ENCODE data around the gene LRSAM1. TPM values are rescaled to one million over a fixed set of nuclear protein-coding genes. Genes with fewer than 3 reads are reported as not detected.

LRSAM1 gene
- total RNA-seq, 1 experiment from 2014 or later: 20.0 TPM

GRCh38 chr9:127491516-127491915 is 40.2 kb downstream of the LRSAM1 start:
- no peak for DNase-seq (ENCODE audit: low spot score)
- in situ Hi-C loops (cut with HindIII; ENCODE audit: low sequenced_read_pairs): no loop called here

DNA sequence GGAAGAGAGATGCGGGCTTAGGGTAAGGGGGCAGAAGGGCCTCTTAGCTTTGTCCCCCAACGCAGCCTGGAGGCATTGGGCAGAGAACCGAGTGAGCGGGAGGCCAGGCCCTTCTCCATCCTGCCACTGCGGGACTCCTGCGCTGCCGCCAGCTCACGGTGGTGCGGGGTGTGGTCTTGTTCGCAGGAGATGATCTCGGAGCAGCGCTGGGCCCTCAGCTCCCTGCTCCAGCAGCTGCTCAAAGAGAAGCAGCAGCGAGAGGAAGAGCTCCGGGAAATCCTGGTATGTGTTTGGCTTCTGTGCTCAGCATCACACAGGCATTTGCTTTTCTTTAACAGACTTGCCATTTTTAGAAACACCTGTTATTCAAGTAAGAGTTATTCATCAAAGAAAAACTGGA is 41.3 kb downstream of the LRSAM1 start:
- in situ Hi-C loops (cut with HindIII; ENCODE audit: low sequenced_read_pairs): no loop called here
- DNase-seq (ENCODE audit: low spot score): peak; percentile 57

DNA sequence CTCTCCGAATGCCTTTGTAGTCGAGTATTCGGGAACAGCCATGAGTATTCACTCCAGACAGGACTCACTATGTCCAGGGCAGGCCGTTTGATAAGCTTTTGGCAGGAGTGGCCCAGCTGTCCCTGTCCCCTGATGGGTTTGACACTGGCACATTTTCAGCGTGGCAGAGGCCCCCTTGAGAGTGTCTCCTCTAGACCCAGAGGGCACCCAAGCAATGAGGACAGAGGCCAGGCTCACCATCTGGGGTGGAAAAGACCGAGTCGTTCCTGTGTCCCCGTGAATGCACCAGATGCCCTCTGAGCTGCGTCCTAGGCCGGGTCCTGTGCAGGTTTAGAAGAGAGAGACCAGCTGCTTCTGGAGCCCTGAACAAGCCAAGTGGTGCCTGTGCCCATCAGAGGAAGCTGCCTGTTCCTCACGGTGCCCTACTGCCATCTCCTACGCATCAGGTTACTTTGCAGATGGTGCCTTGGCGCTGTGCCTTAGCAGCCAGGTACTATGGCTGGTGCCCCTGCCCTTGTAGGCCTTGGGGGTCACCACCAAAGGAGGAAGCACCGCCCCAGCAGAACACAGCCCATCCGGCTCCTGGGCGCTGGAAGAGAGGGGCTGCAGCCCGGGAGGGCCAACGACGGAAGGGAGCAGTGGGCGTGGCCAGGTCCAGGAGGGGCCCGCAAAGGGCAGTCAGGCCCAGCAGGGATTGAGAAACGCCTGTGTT is 42.4 kb downstream of the LRSAM1 start:
- peak; percentile 88 for DNase-seq (ENCODE audit: low spot score)
- in situ Hi-C loops (cut with HindIII; ENCODE audit: low sequenced_read_pairs): no loop called here

- in situ Hi-C loops (cut with HindIII; ENCODE audit: low sequenced_read_pairs): no loop called here
- peak; percentile 48 for DNase-seq (ENCODE audit: low spot score)
Measured at GRCh38 chr9:127494304-127494702, 43.0 kb downstream of the LRSAM1 start.

- in situ Hi-C loops (cut with HindIII; ENCODE audit: low sequenced_read_pairs): no loop called here
- DNase-seq (ENCODE audit: low spot score): peak; percentile 83
Measured at GRCh38 chr9:127495884-127496555, 44.7 kb downstream of the LRSAM1 start.

- in situ Hi-C loops (cut with HindIII; ENCODE audit: low sequenced_read_pairs): no loop called here
Measured at GRCh38 chr9:127496974-127497373, 45.7 kb downstream of the LRSAM1 start.

GRCh38 chr9:127497656-127498290 is 46.5 kb downstream of the LRSAM1 start:
- no peak for DNase-seq (ENCODE audit: low spot score)
- in situ Hi-C loops (cut with HindIII; ENCODE audit: low sequenced_read_pairs): no loop called here

More at GRCh38 chr9:127496974-127497373, 45.7 kb downstream of the LRSAM1 start:
- DNase-seq (ENCODE audit: low spot score): no peak

- in situ Hi-C loops (cut with HindIII; ENCODE audit: low sequenced_read_pairs): no loop called here
- DNase-seq (ENCODE audit: low spot score): no peak
Measured at GRCh38 chr9:127498298-127498697, 47.0 kb downstream of the LRSAM1 start.

DNA sequence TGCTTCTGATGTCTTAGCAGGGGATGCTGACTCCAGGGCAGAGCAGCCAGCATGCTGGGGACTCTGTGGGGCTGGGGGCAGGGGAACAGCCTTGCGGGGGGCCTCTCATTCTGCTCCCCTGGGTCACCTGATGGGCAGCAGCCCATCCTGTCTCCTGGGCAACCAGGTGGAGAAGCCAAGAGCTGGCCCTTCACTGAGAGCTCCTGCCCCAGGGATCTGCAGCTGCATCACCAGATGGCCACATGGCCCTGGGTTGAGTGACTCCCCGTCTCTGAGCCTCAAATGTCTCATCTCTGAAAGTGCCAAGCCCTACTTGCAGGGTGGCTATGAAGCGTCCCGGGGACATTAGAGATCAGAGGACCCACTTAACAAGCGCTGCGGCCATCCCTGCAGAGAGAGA is 49.1 kb downstream of the LRSAM1 start:
- DNase-seq (ENCODE audit: low spot score): no peak
- in situ Hi-C loops (cut with HindIII; ENCODE audit: low sequenced_read_pairs): no loop called here

- no peak for DNase-seq (ENCODE audit: low spot score)
- in situ Hi-C loops (cut with HindIII; ENCODE audit: low sequenced_read_pairs): no loop called here
Measured at GRCh38 chr9:127500862-127501261, 49.6 kb downstream of the LRSAM1 start.

- DNase-seq (ENCODE audit: low spot score): no peak
- in situ Hi-C loops (cut with HindIII; ENCODE audit: low sequenced_read_pairs): no loop called here
Measured at GRCh38 chr9:127501821-127502343, 50.6 kb downstream of the LRSAM1 start.

DNA sequence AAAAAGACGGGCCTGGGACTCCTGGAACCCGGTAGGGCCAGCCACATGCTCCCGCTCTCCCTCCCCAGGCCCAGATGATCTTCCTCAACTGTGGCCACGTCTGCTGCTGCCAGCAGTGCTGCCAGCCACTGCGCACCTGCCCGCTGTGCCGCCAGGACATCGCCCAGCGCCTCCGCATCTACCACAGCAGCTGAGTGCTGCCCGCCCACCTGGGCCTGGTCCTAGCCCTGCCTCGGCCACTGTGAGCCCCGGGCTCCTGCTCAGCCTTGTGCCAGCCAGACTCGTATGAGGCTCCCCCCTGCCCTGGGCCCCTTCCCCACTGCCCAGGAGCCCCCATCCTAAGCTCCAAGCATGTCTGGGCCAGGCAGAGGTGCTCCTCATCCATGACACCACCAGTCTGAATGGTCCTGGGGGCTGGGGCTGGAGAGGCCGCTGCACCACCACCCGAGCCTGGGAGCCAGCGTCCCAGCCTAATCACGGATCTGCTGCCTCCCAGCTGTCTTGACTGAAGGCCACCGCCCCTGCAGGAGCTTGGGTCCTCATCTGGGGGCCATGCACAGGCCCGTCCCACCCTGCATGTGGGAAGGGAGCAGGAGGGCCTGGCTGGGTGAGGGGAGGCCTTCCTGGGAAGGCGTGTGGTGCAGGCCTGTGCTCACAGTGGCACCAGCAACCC is 51.5 kb downstream of the LRSAM1 start:
- DNase-seq (ENCODE audit: low spot score): no peak
- in situ Hi-C loops (cut with HindIII; ENCODE audit: low sequenced_read_pairs): no loop called here

GRCh38 chr9:127503379-127503921 is 52.1 kb downstream of the LRSAM1 start:
- DNase-seq (ENCODE audit: low spot score): no peak
- in situ Hi-C loops (cut with HindIII; ENCODE audit: low sequenced_read_pairs): no loop called here

DNA sequence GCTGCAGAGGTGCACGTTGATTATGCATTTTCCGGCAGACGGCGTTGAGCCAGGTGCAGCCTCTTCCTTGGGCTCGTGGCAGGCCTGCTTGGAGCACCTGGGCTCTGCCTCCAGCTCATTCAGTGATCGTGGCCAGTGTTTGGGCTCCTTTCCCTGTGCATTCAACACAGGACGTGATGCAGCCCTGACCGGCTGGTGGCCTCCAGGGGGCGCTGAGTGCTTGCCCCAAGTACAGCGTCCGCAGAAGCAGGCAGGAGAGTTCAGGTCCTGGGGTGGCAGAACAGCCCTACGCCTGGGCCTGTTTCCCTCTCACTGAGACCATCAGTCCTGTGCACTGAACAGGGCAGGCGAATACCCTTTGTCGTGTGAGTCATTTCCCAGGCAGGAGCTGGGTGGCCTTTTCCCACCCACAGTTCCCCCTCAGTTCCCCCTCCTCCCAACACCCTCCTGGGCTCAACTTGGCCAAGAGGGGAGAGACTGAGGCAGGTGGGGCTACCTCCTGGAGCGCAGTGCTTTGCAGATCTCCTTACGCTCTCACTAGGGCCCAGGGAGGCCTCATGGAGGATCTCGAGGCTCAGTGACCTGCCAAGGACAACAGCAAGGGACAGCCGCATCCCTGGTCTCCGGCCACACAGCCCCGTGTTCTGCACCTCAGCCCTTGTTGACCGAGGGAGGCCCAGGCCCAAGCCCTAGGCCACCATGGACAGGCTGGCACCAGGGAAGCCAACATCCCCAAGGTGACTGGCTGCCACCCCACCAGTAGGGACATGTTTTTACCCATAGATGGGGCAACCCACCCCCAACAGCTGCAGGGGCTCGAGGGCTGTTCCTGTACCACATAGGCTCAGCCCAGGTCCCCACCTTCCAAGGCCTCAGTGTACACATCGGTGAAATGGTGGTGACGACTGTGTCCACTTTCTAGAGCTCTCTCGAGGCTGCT is 52.9 kb downstream of the LRSAM1 start:
- peak; percentile 84 for DNase-seq (ENCODE audit: low spot score)
- in situ Hi-C loops (cut with HindIII; ENCODE audit: low sequenced_read_pairs): no loop called here

- in situ Hi-C loops (cut with HindIII; ENCODE audit: low sequenced_read_pairs): no loop called here
- no peak for DNase-seq (ENCODE audit: low spot score)
Measured at GRCh38 chr9:127504887-127505251, 53.6 kb downstream of the LRSAM1 start.

GRCh38 chr9:127505396-127506116 is 54.2 kb downstream of the LRSAM1 start:
- DNase-seq (ENCODE audit: low spot score): peak; percentile 26
- in situ Hi-C loops (cut with HindIII; ENCODE audit: low sequenced_read_pairs): no loop called here

- DNase-seq (ENCODE audit: low spot score): no peak
- in situ Hi-C loops (cut with HindIII; ENCODE audit: low sequenced_read_pairs): no loop called here
Measured at GRCh38 chr9:127506117-127506813, 55.0 kb downstream of the LRSAM1 start.

Data from G401 (cell line).